HG03469 (cell line): ENCODE results near the gene ACTR2.
"Not testable (repeated sequence)": the region's sequence is repeated elsewhere in the genome, so short reads cannot be mapped to it uniquely, and the experiment has no call there.

Source experiments
- ATAC-seq: cut with Tn5 transposase; IDR thresholded peaks from one replicate; pipeline ENCODE4 v1.9.1; 2021; ENCODE audit warnings: mild to moderate bottlenecking, moderate library complexity, moderate number of reproducible peaks; ENCODE audit not compliant: unreplicated experiment

Gene ACTR2

GRCh38 chr2:65227456-65228262 lies at the start of gene ACTR2:
Gene ACTR2 (plus strand): TSS chr2:65227831. CDS start chr2:65227910, 79 bp downstream.
- peak; percentile 70 for ATAC-seq

DNA sequence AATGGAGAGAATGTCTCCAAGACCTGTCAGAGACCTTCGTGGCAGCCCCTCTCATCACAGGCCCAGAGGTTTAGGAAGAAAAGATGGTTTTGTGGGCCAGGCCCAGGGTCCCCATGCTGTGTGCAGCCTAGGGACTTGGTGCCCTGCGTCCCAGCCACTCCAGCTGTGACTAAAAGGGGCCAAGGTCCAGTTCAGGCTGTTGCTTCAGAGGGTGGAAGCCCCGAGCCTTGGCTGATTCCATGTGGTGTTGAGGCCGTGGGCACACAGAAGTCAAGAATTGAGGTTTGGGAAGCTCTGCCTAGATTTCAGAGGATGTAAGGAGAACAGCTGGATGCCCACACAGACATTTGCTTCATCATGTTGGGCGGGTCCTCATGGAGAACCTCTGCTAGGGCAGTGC lies 45.1 kb upstream of the ACTR2 start:
- ATAC-seq = no peak

DNA sequence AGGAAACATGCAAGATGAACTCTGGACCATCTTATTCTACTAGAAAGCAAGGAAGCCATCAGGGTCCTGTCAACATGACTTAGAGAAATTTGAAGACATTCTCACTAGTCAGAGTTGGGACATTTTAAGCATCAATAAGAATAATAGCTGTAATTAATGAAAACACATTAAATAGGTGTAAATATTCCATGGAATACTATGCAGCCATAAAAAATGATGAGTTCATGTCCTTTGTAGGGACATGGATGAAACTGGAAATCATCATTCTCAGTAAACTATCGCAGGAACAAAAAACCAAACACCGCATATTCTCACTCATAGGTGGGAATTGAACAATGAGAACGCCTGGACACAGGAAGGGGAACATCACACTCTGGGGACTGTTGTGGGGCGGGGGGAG lies 44.2 kb upstream of the ACTR2 start:
- ATAC-seq = not testable (repeated sequence)

GRCh38 chr2:65185012-65185411 lies 42.6 kb upstream of the ACTR2 start:
- ATAC-seq = no peak

DNA sequence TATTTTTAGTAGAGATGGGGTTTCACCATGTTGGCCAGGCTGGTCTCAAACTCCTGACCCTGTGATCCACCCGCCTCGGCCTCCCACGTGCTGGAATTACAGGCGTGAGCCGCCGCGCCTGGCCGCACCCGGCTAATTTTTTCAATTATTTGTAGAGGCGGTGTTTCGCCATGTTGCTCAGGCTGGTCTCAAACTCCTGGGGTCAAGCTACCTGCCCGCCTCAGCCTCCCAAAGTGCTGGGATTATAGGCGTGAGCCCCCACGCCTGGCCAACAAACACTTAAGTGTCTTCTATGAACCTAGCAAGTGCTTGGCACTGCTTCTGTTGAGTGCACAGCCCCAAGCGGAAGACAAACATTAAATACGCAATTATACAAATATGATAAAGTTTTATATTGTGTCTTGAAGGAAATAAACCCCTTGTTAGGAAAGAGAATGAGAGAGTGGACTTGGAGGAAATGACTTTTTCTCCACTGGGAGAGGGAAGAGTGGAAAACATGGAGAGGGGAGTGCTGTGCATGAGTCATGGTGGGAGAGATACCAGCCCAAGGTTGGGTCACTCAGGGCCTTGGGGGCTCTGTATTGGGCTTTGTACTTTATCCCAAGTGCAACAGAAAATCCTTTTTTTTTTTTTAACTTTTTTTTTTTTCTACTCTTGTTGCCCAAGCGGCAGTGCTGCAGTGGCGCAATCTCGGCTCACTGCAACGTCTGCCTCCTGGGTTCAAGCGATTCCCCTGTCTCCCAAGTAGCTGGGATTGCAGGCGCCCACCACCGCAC lies 41.4 kb upstream of the ACTR2 start:
- no peak for ATAC-seq

DNA sequence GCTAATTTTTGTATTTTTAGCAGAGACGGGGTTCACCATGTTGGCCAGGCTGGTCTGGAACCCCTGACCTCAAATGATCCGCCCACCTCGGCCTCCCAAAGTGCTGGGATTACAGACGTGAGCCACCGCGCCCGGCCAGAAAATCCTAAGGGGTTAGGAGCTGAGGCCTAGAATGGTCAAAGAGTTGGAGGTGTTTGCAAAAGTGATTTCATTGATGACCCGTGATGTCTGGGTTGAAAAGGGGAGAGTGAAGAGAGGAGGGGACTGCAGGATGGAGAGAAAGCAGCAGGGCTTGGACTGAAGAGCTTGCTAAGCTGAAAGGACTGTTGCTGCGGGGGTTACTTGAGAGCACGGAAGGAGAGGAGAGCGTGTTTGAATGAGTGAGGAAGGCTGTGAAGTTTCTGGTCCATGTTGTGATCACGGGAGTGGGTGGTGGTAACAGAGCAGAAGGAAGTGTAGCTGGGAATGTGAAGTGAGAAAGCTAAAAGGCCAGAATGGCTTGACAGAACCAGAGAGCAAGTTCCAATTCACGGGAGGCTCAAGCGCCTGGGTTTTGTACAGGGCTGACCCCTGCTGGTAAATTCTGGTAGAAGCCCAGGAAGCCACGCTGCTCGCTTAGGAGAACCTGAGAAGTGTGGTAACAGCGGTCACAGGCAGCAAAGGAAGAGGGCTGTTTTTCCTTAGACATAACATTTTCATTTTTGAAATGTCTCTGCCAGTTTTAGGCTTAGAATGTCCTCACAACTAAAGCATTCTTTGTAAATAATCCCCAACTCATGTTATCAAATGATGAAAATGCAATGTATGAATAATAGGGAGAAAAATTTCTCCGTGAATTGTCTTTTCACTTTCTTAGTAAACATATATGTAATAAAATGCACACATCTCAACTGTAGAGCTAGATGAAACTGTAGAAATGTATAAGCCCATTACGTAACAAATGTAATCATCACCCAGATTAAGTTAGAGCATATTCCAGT lies 40.5 kb upstream of the ACTR2 start:
- ATAC-seq = no peak

DNA sequence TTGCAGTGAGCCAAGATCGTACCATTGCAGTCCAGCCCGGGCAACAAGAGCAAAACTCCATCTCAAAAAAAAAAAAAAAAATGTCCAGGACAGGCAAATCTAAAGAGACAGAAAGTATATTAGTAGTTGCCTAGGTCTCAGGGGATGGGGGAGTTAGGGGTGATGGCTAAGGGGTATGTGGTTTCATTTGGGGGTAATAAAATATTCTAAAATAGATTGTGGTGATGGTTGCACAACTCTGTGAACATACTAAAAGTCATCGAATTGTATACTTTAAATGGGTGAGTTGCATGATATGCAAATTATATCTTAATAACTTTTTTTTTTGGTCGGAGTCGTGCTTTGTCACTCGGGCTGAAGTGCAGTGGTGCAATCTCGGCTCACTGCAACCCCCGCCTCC lies 34.2 kb upstream of the ACTR2 start:
- ATAC-seq = no peak

DNA sequence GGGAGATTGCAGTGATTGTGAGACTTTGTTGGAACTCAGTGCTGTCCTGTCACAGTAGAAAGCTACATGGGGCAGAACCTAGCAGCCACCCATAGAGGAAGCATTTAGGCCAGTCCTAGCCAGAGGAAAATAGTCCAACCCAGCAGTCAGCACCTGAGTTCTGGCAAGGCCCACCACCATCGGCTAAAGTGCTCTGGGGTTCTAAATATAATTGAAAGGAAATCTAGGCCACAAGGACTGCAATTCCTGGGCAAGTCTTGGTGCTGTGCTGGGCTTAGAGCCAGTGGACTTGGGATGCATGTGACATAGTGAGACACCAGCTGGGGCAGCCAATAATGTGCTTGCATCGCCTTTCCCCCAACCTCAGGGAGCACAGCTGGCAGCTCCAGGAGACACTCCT lies 28.9 kb upstream of the ACTR2 start:
- no peak for ATAC-seq

DNA sequence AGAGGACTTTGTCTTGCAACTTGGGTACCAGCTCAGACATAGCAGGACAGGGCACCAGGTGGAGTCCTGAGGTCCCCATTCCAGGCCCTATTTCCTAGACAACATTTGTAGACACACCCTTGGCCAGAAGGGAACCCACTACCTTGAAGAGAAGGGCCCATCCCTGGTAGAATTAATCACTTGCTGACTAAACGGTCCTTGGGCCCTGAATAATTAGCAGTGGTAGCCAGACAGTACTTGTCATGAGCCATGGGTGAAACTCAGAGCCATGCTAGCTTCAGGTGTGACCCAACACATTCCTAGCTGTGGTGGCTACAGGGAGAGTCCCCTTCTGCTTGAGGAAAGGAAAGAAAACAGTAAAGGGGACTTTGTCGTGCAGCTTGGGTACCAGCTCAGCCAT lies 28.5 kb upstream of the ACTR2 start:
- no peak for ATAC-seq

- ATAC-seq = no peak
These were observed 27.7 kb upstream of the ACTR2 start for GRCh38 chr2:65199891-65200290.

GRCh38 chr2:65204461-65205210 lies 23.0 kb upstream of the ACTR2 start:
- ATAC-seq = no peak

- no peak for ATAC-seq
These were observed 15.5 kb upstream of the ACTR2 start for GRCh38 chr2:65212115-65212514.

GRCh38 chr2:65212619-65213018 lies 15.0 kb upstream of the ACTR2 start:
- no peak for ATAC-seq

- ATAC-seq = no peak
These were observed 14.6 kb upstream of the ACTR2 start for GRCh38 chr2:65213035-65213434.

GRCh38 chr2:65214361-65214760 lies 13.3 kb upstream of the ACTR2 start:
- ATAC-seq = no peak

GRCh38 chr2:65214843-65215242 lies 12.8 kb upstream of the ACTR2 start:
- ATAC-seq = no peak

GRCh38 chr2:65215946-65216345 lies 11.7 kb upstream of the ACTR2 start:
- no peak for ATAC-seq

DNA sequence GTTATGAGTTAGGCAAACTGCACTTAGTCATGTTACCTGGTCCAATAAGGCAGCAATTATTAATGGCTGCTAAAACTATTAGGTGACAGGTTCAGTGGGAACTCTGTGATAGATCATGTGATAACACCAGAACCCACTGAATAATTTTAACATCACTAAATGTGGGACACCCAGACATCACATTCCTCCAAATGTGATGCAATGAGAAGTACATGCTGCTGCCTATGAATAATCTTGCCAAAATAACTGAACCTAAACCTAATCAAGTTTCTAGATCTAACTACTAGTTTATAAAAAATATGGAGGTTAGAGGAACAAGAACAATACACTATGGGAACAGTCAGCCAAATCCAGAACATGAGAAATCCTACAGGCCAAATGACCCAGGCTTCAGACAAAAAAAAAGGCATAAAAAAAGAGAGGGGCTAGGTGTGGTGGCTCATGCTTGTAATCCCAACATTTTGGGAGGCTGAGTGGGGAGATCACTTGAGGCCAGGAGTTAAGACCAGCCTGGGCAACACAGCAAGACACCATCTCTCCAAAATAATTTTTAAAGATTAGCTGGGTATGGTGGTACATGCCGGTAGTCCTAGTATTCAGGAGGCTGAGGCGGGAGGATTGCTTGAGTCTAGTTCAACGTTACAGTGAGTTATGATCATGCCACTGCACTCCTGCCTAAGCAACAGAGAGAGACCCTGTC lies 7.0 kb upstream of the ACTR2 start:
- ATAC-seq = no peak

DNA sequence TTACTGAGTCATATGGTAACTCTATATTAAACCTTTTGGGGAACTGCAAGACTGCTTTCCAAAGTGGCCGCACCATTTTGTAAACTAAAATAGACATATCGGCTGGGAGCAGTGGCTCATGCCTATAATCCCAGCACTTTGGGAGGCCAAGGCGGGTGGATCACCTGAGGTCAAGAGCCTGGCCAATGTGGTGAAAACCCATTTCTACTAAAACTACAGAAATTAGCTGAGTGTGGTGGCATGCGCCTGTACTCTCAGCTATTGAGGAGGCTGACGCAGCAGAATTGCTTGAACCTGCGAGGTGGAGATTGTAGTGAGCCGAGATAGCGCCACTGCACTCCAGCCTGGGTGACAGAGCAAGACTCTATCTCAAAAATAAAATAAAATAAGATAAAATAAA lies 6.4 kb upstream of the ACTR2 start:
- not testable (repeated sequence) for ATAC-seq

DNA sequence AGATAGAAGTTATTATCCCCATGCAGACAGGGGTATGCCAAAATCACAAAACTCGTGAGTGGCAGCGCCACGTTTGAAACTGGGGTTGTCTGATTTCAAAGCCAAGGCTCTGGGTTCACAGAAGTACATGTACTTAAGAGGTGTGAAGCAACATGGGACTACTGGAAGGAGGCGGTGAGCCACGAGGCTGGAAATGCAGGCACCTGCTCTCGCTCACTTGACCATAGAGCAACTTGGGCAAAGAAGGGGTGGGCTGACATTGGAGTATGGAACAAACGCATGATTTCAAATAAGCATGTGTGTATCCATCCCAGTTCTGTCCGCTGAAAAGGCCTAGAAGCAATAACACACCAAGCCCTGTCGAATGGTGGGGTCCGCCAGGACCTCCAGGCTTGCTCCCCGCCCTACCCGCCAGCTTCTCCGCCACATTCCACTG lies 593 bp upstream of the ACTR2 start:
- ATAC-seq = peak; percentile 10
